Raji (cell line): Measurements from ENCODE around the gene MTG1.

Experiments used
- POLR2A ChIP-seq: IDR thresholded peaks from 2 replicates; pipeline ENCODE4 v1.6.1; 2011; ENCODE audit warnings: low read depth, low read length, control low read depth; ENCODE audit not compliant: insufficient read depth

MTG1 gene

DNA sequence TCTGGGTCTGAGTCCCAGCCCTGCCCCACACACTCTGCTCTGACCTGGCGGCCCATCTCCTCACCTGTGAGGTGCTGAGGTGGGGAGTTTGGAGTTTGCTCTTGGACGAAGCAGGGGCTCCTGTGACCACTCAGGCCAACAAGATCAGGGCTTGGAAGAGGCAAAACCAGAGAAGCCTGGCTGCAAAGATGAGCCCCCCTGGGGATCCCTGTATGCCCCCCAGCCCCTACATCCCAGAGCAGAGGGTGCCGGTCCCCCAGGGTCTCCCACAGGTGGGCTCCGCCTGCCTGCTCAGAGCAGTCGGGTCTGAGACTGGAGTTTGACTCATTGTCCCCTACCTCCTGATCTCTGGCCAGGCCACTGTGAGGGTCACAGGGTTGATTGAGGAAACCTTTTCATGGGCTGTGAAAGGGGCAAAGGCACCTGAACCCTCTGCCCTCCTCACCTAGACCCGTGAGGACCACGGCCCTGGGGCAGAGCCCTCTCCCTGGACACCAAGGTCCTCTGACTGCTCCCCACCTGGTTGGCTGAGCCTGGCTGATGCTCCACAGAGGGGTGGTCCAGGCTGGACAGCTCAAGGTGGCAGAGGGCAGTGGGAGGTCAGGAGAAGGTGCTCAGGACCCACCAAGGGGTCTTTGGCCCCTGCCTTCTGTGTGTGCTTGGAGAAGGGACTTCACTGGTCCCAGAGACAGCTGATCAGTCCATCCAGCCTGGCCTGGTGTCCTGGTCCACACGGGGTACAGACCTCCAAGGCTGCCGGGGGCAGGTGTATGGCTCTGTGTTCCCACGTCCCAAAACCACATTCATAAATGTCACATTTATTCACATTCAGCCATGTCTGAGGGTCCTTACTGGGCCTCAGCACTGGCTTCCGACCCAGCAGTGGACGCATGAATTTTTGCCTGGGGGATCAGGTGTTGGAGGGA is 50.6 kb downstream of the MTG1 start:
- TF ChIP-seq POLR2A, result no peak

DNA sequence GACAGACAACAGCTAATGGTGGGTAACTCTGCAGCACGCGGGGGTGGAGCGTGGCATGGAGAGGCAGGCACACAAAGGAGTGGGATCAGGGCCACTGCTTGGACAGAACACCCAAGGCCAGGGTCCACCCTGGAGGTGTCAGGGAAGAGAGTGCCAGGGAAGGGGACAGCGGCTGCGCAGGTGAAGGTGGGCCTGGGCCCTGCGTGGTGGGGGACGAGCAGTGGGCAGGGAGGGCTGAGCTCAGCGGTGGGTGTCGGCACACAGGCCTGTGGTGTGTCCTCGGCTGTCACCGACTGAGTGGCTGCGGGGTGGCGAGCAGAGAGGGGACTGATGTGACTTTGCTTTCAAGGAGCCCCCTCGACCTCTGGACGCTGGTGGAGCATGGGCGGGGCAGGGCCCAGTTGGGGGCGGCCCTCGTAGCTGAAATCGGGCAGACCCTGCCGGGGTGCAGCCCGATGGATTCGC is 51.3 kb downstream of the MTG1 start:
- TF ChIP-seq POLR2A, result no peak

DNA sequence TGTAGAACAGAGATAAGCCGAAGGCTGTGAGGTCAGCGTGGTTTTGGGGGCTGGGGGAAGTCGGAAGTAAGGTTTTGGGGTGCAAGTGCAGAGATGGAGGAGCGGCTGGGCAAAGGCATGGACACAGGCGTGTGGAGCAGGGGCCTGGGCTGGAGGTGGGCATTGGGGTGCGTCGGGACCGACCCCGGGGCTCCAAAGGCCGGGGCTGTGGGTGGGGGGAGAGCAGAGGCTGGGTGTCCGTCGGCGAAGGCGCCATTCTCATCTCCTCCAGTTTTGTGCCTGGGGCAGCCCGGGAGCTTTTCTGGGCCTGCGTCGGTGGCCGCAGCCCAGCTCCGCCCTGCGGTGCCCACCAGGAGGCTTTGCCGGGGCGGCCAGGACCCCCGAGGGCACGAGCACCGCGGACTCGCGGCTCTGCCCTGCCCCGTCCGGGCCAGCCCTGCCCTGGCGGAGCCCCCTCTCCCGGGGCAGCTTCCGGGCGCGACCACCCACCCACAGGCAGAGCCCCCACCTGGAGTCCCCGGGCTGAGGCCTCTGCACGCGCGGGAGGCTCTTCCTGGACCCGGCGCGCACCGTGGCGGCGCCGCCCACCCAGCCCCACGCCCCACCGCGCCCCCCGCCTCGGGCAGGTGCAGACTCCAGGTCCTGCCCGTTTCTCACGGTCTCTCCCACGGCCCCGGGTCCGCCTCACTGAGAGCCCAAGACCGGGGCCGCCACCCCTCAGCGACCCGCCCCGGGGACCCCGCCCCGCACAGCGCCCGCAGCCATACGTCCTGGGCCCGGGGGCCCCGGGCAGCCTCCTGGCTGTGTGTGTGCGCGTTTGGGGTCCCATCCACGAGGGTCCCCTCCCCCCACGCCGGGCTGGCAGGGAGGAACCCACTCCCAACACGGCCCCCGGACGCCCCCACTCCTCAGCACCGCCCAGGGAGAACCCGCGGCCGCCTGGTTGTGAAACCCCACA is 52.1 kb downstream of the MTG1 start:
- no peak for TF ChIP-seq POLR2A

- no peak for TF ChIP-seq POLR2A
Measured at GRCh38 chr10:133446979-133447378, 53.0 kb downstream of the MTG1 start.

DNA sequence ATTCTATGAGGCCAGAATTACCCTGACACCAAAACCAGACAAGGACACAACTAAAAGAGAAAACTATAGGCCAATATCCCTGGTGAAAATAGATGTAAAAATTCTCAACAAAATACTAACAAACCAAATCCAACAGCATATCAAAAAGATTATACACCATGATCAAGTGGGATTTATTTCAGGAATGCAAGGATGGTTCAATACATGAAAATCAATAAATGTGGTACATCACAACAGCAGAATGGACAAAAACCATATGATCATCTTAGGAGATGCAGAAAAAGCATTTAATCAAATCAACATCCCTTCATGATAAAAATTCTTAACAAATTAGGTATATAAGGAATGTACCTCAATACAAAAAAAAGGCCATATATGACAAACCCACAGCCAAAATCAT is 54.2 kb downstream of the MTG1 start:
- TF ChIP-seq POLR2A, result no peak

DNA sequence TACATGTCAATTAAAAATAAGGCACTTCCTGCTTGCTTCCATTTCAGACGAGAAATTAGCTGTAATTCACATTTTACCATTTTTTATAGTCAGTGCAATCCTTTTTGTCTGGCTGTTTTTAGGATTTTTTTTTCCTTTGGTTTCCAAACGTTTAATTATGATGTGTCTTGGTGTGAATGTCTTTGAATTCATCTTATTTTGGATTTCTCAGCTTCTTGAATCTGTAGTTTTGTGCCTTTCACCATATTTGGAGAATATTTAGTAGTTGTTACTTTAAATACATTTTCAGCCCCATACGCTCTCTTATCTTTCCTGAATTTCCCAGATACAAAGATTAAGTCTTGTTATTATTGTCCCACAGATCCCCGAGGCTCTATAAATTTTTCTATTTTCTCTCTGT is 57.4 kb downstream of the MTG1 start:
- no peak for TF ChIP-seq POLR2A

DNA sequence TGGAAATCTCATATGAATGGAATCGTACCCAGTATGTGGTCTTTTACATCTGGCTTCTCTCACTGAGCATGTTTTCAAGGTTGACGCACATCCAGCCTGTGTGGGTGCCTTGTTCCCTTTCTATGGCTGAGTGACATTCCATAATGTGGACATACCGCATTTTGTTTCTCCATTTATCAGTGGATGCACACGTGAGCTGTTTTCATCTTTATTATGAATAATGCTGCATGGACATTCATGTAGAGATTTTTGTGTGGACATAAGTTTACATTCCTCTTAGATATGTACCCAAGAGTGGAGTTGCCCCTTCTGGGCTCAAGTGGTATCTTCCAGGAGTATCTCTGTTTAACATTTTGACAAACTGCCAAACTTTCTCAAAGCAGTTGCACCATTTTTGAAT is 58.5 kb downstream of the MTG1 start:
- no peak for TF ChIP-seq POLR2A

DNA sequence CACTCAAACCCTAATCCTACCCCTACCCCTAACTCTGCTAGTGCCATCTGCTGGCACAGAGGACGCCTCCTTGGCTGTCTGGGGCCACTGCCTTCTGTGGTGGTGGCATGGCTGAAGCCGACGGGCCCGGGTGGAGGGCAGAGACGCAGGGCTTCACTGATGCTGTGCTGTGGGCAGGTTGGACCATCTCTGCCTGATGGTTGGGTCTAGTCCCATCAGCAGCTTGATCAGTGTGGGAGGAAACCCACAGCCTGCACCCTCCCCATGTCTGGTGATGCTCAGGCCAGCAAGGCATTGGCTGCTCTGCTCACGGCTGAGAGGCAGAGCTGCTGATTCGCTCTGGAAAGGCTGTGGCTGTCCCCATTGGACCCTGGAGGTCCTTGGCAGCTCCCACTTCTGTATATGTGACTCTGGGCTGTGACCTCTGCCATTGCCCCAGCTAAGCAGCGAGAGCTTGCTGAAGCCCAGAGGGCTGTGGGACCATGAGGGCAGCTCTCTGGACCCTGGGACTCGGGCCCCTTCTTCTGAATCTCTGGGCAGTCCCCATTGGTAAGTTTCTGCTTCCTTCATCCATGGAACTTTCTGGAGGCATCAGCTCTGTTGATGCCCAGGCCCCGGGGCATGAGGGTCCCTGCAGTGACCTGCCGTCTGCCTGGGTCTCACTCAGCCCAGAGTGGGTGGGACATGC is 59.7 kb downstream of the MTG1 start, which contains the start of gene SCART1:
SCART1 (plus strand) TSS at position 430 of the 688 bp plus-strand sequence; CDS start at position 483, 53 bp downstream.
- peak; percentile 19; the same call in 1 of the 2 replicates for TF ChIP-seq POLR2A

DNA sequence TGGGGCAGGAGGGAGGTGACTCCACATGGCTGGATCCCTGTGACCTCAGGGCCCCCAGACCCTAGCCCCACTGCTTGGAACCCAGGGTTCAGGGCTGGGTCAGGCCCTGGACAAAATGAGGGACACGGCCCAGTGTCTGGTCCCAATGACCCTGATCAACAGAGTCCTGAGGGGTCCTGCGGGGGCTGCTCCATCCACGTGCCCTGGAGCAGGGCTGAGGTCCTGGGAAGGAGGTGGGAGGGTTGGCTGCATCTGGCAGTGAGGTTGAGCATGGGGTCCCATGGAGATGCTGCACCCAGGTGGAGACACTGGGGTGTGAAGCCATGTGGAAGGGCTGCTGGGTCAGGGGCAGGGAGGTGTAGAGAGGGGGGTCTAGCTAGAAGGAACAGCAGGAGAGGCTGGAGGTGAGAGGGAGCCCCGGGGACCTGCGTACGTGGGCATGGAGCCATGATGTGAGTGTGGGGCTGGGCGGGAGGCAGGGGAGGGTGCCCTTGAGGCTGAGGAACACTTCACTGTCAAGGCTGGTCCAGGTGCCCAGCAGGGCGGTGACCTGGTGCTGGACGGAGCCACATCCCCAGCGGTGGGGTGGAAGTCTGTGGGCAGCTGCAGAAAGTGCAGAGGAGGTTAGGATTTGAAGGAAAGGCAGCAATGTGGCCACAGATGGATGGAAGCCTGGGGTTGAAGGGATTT is 60.4 kb downstream of the MTG1 start:
- TF ChIP-seq POLR2A, result no peak

- no peak for TF ChIP-seq POLR2A
Measured at GRCh38 chr10:133455196-133455595, 61.2 kb downstream of the MTG1 start.

DNA sequence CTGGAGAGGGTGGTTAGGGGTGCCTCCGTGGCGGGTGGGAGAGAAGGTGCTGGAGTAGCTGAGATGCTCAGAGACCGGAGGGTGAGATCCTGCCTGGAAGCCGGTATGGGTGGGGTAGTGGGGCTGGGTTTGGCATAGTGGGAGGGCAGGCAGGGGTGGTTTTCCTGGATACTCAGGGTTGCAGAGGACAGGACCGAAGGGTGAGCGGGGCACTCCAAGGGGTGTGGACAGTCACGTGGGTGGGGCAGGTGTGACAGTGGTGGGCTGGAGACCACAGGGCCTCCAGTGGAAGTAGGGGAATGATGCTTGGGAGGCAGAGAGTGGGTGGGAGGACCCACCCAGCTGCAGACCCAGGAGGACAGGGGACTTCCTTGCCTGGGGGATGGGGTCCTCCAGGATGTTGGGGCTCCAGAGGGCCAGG is 61.7 kb downstream of the MTG1 start:
- no peak for TF ChIP-seq POLR2A

DNA sequence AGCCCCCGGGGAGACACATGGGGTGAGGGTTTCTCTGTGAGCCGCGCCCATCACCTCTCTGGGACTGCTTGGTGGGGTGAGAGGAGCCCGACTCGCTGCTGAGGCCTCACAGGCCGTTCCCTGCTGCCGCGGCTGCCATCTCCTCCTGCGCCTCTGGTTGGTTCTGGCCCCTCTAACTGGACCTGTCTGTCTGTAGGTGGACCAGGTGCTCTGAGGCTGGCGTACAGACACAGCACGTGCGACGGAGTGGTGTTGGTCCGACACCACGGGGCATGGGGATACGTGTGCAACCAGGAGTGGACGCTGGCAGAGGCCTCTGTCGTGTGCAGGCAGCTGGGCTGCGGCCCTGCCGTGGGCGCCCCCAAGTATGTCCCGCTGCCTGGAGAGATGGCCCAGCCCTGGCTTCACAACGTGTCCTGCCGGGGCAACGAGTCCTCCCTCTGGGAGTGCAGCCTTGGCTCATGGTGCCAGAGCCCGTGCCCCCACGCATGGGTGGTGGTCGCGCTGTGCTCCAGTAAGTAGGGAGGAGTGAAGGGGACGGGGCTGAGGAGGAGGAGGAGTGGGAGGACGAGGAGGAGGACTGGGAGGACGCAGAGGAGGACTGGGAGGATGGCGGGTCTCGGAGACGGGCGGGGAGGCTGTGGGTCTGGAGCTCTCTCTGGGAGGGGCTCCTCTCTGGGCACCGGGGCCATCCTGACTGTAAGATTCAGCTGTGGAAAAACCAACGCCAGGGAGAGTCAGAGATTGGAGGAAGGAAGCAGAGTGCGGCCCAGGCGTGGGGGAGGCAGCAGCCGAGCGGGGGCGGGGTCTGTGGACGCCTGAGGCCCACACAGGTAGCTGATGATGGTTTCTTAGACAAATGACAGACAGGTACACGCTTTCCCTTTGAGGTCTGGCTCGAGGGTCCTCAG is 62.3 kb downstream of the MTG1 start:
- no peak for TF ChIP-seq POLR2A
